ENCODE results near the gene CDH7.

The CDH7 gene, protein sequence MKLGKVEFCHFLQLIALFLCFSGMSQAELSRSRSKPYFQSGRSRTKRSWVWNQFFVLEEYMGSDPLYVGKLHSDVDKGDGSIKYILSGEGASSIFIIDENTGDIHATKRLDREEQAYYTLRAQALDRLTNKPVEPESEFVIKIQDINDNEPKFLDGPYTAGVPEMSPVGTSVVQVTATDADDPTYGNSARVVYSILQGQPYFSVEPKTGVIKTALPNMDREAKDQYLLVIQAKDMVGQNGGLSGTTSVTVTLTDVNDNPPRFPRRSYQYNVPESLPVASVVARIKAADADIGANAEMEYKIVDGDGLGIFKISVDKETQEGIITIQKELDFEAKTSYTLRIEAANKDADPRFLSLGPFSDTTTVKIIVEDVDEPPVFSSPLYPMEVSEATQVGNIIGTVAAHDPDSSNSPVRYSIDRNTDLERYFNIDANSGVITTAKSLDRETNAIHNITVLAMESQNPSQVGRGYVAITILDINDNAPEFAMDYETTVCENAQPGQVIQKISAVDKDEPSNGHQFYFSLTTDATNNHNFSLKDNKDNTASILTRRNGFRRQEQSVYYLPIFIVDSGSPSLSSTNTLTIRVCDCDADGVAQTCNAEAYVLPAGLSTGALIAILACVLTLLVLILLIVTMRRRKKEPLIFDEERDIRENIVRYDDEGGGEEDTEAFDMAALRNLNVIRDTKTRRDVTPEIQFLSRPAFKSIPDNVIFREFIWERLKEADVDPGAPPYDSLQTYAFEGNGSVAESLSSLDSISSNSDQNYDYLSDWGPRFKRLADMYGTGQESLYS

DNA sequence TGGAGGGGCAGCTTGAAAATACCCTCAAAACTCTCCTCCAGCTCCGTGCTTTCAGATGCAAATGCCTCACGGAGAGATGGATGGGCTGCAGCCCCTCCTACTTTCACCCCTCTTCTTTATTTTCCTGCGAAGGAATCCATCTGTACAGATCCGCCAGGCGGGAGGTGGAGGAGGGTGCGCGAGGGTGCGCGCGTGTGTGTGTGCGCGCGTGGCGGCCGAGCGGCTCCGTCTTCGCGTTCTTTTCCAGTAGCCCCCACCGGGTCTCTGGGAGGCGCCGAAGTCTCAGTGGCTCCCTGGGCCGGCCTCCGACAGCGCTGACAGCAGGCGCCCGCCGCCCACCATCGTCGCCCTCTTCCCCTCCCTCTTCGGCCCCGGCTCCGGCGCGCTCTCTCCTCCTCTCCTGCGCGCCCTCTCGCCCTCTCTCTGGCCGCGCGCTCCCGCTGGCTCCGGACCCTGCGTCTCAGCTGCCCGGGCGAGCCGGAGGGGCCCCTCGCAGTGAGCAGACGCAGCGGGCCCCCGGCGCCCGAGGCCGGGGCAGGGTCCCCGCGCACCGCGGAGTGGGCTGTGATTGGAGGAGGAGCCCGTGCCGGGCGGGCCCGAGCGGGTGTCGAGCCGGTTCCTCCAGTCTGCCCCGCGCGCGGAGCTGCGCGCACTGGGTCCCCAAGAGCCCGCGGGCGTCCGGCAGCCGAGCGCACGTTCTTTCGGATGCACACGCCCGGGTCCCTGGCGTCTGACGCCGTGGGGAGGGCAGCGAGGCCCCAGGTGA lies at the start of gene CDH7:
CDH7 (plus strand) TSS at position 624 of the 766 bp plus-strand sequence. CDS start 11,831 bp downstream, outside the sequence.
- no peak for DNase-seq (ENCODE audit: low read depth)

DNA sequence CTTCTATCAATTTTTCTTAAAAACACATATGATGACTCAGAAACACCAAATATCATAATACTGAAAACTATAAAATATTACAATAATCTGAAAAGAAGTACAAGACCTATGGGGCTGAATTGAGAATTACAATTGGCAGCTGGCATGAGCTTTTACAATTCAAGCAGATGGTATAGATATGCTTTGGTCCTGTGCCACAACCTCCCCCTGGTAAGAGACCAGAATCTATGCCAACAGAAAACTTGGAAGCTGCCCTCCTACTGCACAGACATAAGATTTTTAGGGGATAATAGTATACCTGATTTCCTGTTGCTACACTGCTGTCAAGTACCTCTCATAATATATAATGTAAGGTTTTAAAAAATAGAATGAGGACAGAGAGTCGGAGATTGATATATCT lies 46.8 kb upstream of the CDH7 start:
- no peak for DNase-seq (ENCODE audit: low read depth)

DNA sequence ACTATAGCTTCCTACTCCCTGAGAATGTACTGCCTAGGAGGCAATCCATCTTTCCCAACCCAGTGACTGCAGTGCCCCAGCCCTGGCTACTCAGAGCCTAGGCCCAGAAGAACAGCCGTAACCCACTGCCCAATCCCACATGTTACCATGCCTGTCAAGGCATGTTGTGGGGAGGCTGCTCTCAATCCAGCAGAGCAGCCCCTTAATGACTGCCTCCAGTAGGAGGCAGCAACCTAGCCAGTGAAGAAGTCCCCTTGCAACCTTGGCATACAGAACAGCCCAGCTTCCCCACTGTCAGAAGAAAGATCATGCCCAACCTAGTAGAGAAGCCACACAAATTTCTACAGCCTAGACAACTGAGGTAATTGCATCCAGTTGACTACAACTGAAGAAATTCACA lies 44.2 kb upstream of the CDH7 start:
- no peak for DNase-seq (ENCODE audit: low read depth)

DNA sequence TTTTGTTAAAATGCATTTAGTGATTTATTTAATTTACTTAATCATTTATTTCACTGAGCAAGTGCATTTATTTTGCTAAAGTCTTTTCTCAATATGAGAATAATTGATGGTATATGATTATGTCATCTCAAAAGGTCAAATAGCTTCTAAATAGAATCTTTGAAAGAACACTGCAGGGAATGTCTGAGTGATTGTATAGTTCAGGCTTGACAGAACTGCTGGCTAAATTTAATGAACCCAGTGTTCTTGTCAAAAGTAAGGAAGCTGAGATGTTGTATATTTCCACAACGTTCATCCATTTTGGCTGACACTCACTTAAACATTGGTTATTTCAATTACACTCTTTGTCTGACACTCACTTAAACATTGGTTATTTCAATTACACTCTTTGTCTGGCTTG lies 39.3 kb upstream of the CDH7 start:
- DNase-seq (ENCODE audit: low read depth) = no peak

DNA sequence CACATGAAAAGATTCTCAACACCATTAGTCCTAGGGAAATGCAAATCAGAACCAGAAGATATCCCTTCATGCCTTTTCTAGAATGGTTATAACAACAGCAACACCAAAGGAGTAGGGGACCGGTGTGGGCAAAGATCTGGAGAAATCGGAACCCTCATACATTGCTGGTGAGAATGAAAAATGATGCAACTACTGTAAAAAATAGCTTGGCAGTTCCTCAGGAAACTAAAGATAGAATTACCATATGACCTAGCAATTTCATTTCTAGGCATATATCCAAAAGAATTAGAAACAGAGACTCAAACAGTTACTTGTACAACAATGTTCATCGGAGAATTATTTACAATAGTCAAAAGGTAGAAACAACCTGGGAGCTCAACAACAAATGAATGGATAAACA lies 29.2 kb upstream of the CDH7 start:
- no peak for DNase-seq (ENCODE audit: low read depth)

DNA sequence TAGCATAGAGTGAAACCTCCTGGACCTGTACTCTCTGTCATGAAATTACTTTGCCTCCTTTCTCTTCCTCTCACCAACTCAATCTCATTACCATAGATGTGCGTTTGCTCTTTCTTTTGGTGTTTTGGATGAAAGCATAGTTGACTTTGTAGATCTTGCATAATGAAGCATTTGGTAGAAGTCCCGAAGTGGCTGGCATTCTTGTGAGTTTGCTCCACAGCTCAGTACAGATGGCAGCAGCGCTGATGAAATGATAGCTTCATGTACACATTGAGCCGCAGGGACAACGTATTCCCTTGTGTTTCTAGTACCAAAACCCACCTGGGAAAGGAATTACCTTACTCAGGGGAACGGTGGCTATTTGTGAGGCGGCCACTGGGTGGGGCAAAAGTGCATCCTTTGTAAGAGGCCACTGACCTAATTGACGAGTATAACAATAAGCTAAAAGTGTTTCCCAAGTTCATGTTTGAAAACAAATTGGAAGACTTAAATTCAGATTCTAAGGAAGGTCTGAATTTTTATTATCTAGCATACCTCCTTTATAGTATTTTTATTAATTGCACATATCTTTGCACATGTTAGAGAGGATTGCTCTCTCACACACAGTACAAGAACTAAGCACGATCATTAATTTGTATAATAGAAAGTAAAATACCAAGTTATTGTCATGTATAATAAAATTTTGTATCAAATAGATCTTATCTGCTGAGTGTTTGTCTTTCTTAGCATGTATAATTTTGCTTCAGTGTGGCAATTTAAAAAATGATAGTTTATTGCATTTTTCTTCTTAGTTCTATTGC lies 25.4 kb upstream of the CDH7 start:
- DNase-seq (ENCODE audit: low read depth) = no peak

DNA sequence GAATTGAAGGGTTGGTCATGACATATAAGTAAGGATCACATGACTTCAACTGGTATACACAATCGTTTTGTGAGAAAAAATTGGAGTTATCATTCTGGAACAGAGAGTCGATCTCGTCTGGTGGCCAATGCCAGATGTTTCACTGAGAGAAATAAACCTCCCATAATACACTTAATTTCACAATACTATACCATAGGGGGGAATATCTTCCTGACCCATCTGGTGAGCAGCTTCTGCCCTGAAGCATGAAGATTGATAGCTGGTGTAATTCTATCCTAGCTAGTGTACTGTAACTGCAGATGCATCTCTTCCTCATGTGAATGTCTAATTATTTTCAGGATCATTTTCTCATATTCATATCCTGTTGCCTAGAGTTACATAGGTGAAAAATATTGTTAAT lies 15.7 kb upstream of the CDH7 start:
- no peak for DNase-seq (ENCODE audit: low read depth)

DNA sequence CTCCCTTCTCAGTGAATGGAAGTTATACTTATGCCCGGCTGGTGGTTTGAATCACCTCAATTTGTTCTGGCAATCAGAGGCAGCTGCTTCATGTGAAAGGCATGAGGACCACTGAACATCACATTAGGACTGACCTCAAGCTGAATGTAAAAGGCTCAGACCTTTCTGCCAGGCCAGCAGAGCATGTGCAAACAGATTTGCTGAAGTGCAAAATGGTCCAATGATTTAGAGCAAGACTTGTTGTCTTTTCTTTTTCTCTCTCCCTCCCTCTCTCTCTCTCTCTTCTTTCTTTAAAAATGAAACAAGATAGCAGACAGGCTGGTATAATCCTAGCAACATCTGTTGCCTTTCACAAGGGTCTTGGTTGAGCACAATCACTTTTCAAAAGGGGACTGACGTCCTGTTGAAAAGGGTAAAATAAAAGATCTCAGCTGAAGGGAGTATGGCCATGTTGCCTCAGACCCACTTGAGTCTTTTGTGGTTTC lies 13.3 kb upstream of the CDH7 start:
- DNase-seq (ENCODE audit: low read depth) = no peak

DNA sequence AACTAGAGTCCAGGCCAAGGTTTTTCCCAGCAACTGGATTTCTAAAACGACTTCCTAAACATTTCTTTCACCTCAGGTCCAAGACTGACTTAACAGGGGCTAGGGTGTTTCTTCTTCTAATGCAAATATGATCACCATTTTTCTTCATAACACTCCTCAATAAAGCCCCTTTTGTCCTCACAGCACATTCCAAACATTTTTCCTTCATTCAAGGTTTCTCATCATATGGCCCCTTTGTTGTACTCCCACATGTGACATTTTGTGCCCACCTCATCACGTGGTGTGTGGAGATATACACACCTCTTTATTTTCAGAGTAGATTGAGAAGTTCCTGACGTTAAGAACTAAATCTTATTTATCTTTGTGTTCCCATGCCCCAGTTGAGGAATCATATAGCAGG lies 3.9 kb upstream of the CDH7 start:
- no peak for DNase-seq (ENCODE audit: low read depth)

DNA sequence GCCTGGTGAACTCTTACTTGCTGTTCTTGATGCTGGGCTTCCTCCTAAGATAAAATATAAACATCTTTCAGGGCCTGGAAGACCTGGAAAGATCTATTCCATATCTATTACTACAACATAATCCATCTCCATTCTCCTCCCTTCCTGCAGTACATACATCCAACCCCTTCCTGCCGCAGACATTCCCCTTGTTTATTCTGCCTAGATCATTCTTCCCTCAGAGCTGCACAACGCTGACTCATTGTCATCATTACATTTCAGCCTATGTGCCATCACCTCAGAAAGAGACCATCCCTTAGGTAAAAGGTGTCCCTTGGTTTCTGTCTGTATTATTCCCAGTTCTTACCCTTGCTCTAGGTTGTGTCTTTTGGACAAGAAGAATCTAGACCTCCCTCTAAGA lies 2.5 kb upstream of the CDH7 start:
- no peak for DNase-seq (ENCODE audit: low read depth)

DNA sequence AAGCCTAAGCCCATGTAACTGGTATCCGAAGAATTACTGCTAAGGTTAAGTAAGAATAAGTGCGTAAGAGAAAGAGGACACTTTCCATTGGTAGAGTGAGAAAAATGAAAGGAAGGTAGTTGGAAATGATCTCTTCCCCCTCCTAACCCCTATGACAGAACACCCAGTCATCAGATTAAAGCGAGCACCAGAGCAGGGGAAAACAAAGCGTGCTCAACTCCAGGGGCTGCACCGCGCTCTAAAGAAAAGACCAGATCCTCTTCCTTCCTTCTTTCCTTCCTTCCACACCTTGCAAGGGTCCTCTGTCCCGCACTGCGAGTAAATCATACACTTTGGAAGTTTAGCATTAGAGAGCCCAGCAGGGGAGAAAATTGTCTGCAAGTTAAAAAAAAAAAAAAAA lies 971 bp upstream of the CDH7 start:
- no peak for DNase-seq (ENCODE audit: low read depth)

DNA sequence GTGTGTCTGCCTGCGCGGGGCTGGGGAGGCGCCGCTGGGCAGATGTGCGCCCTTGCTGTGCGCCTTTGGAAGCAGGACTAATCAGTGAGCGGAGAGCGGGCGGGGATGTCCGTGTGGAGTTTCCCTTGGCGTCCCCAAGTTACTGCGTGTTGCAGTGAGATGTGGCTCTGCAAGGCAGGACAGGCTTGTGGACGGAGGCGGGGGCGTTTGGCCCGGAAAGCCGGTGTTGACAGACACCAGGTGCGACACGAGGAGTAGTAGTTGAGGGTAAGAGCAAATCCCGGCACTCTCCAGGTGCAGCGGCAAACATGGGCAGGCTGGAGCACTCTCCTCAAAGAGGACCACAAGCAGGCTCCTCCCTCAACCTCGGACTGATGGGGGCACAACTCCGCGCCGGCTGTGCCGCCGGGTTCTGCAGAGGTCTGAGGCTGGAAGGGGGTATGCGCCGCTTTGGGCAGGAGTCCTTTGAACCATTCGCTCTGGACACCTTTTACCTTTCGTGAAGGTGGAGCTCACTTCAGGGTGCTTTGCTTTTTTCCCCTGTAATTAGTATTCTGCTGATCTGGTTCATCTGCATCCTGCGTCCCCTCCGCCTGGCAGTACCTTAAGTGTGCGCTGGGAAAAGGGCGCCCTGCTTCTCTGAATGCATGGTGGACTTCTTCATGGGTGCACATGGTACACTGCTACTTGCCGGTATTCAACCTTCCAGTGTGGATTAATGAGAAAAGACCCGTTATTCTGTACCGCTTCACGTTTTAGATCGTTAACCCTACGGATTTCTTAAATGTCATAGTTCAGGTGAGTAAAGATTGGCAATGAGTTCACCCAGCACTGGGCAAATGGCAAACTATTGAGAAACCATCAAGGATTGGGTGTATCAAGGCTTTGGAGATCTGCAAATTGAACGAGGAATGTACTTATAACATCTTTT lies 608 bp downstream of the CDH7 start:
- no peak for DNase-seq (ENCODE audit: low read depth)

DNA sequence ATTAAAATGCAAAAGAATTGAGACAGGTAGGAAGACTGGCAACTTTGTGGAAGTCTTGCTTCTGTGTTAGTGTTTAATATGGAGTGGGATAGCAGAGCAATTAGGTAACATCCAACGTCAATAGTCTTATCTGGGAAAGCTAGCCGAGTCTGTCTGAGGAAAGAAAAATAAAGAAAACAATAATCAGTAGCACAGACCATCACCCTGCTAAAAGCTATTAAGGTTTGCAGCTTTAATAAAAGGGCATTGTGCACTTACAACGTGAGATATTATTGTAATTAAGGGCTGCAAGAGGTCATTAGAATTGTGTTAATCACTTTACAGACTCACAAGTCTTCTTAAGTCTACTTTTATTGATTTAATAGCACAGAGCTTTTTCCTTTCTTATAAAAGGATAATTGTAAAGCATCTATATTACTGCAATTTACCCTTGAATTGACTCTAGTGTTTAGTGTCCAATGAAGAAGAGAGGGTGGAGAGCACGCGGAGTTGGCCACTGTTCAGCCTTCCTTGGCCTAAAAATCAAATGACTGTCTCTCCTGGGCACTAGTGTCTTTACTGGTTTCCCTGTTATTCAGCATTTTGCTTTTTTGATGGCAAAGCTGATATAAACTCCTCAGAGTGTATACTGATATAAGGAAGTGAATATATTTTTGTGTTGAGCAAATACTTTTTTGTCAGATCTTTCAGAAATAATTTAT lies 2.0 kb downstream of the CDH7 start:
- DNase-seq (ENCODE audit: low read depth) = no peak

DNA sequence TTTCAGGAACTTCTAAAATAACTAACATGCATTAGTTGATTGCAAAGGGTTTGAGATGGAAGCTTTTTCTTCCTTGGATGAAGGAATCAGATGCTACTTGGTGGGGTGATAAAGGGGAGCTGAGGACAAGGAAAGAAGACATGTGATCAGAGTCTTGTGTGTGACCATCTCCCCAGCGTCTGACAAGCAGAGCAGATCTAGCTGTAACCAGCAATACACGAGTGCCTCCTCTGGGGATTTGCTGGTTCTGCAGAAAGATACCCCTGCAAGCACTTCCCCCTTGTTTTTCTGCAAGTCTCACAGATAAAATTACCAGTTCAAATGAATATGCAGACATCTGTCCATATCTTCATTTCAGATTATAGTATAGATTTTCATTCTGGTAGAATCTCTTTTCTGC lies 2.7 kb downstream of the CDH7 start:
- DNase-seq (ENCODE audit: low read depth) = no peak

DNA sequence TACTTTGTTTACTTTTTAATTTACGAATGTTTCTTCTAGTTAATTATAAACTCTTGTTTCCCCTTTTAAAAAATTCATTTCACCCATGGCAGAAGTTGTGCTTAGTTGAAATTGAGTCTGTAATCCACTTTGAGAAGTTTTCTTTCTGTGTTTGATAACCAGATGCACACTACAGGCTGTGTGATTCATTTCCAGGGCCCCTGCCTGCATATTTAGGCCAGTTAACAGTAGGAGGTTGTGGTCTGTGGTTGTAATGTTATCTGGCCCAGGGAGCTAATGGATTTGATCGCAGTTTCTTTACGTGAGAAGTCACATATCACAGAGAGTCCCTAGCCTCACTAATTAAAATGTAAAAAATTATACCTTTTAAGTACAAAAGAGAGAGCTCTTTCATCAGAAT lies 3.3 kb downstream of the CDH7 start:
- no peak for DNase-seq (ENCODE audit: low read depth)

DNA sequence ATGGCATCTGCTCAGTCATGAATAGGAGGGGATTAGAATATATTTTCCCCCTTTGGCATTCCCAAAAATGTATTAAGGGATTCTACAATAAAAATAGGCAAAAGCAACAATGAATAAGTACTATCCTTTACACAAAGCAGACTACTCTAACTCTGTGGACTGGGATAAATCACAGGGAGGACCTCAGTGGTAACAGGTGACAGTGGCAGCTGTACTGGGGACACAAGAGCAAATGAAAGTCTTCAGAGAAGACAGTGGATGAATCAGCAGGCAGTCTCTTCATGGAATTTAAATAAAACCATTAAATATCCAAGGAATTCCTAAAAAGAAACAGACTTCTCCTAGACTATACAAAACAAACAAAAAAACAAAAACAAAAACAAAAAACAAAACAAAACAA lies 4.8 kb downstream of the CDH7 start:
- DNase-seq (ENCODE audit: low read depth) = no peak

DNA sequence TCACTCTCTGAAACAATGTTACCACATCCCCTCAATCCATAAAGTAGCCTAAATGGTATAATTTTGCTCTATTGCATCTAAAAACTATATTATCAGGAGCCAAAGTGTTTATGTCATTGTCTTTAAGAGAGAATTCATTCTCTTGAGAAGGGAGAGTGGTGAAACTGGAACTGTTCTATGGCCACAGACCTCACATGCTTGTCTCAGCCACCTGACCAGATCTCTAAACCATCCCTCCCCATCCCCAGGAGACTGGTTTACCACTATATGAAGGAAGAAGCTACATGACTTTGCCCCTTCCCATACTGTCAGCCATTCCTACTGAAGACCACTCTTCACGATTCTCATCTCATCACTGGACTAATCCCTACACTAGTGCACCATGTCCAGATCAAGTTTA lies 9.6 kb downstream of the CDH7 start:
- DNase-seq (ENCODE audit: low read depth) = no peak

DNA sequence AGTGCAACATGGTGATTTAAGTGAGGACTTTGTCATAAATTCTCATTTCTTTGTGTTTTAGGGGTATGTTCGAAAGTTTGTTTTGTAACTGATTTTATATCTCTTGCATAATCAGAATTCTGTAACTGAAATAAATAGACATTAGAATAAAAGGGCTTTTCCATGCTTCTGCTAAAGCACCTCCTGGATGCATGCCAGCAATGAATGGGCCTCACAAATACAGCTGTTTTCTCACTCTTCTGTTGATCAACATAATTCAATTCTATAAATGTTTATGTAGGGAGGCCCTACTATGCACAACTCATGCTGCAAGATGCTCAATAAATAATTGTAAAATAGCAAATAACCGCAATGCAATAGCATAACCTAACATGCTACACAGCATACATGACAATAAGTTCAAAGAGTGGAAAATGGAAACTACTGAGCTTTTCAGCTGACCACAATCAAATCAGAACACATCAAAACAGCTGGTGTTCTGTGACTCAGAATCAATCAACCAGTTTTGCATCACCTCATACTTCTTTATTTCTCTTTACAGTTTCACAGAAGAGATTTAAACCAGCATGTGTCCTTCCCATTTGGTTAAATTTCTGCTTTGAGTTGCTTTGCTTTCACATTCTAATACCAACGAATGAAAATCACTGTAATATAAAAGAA lies 11.0 kb downstream of the CDH7 start:
- no peak for DNase-seq (ENCODE audit: low read depth)

DNA sequence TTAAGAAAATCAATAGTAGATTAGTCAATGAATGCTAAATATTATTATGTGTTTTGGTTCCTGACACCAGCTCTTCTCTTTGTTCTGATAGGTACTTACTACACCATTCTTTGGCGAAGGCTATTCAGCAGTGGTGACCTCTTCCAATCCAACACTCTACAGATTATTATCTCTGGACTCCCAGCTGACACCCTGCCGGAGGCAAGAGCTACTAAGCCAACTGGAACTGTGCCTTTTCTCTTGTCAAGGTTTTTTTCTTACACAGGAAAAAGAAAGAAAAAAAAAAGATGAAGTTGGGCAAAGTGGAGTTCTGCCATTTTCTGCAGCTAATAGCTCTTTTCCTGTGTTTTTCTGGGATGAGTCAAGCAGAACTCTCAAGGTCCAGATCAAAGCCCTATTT lies 11.7 kb downstream of the CDH7 start:
- DNase-seq (ENCODE audit: low read depth) = no peak

DNA sequence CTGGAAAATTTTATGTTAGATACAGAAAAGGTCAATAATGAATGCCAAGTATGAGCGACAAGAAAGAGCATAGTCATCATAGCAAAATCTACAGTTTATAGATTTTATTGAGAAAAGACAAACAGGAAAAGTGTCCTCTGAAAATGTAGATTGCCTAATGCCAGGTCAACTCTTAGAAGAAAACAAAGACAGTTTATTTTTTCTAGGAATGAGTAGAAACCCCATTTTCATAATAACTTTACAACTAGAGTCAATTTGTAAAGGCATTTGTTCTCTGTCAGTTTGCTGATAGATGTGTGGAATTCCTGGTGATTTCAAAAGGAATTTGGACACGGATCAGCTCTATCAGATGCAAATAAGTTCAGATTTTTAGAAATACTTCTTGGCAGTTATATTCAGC lies 16.6 kb downstream of the CDH7 start:
- DNase-seq (ENCODE audit: low read depth) = no peak

All from stimulated activated CD8-positive, alpha-beta memory T cell treated with anti-CD3 and anti-CD28 coated beads, Interleukin-15, amount 100 ng/mL, for 1 hour (primary cell).